ENCODE measurements around the gene MAGI1.

DNA sequence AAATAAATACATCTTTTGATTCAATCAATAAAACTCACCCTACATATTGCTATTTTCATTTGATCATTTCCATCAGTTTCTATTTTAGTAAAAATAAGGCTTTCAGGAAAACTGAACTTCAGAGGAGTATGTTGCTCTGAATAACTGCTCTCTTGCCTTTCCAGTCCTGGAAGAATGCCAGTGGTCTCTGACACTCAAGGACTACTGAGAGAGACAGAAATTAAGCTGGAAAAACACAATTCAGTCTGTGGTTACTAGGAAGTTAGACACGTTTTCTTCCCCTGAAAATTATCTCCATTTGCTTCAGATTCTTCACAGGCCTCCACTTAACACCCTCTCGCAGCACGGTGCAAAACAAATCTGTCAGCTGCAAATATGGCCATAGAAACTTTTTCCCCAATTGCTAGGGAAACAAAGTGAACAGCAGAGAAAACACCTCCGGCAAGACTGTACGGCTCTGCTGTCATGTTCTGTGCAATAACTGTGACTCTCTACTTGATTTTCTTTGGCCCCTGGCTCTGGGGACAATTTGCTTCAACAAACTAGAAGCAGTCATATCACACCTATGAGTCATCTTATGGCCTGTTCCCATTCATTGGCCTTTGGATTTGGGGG lies 353.0 kb downstream of the MAGI1 start:
- TF ChIP-seq ZNF565 (CRISPR knock-in tag; conservative IDR thresholded peaks at IDR 0.05; ENCODE audit: low read depth) (no peak), OSR1 (CRISPR knock-in tag; IDR thresholded peaks at IDR 0.05) (no peak), ARNTL (CRISPR knock-in tag; IDR thresholded peaks at IDR 0.05; ENCODE audit: borderline replicate concordance, low read depth) (no peak), CSDC2 (CRISPR knock-in tag; IDR thresholded peaks at IDR 0.05) (no peak), ZFP30 (CRISPR knock-in tag; IDR thresholded peaks at IDR 0.05) (no peak), ZNF8 (CRISPR knock-in tag; IDR thresholded peaks at IDR 0.05) (no peak), TOX (CRISPR knock-in tag; IDR thresholded peaks at IDR 0.05; ENCODE audit: borderline replicate concordance) (no peak), RARB (CRISPR knock-in tag; IDR thresholded peaks at IDR 0.05) (no peak), GLIS3 (CRISPR knock-in tag; IDR thresholded peaks at IDR 0.05) (no peak)
